IPS DF 19.7 (cell line): ENCODE measurements around the gene UMOD.

ENCODE experiments used
- DNase-seq: peaks from one replicate; pipeline ENCODE4 v3.0.0-alpha.2; 2013; ENCODE audit warnings: low read depth, low spot score

Gene UMOD

GRCh38 chr16:20352615-20353014 lies at the start of gene UMOD:
Gene UMOD (minus strand): TSS chr16:20352715. CDS start chr16:20350737, 1,978 bp downstream.
- no peak for DNase-seq

DNA sequence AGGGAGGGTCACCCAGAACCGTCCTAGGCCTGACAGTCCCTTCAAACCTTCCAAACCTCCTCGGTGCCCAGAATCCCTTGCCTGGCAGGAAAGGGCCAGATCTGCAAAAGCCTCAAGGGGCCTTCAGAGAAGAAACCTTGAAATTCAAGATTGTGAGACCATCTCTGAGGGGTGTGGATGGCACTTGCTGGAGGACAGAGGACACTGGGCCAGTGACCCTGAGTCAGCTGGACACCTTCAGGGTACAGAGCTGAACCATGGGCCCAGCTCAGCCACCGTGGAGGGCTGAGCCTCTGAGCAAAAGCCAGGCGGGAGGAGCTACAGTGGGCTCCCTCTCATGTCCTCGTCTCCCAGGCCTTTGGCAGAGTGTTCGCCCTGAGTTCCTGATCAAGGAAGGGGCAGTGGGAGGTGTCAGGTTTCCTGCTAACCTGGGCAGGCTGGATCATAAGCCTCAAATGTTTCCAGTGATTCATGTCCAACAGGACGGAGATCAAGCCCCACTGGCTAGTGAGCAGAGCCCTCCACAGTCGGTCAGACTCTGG lies 49.0 kb upstream of the UMOD start:
- DNase-seq, result no peak

GRCh38 chr16:20401066-20401465 lies 48.6 kb upstream of the UMOD start:
- no peak for DNase-seq

DNA sequence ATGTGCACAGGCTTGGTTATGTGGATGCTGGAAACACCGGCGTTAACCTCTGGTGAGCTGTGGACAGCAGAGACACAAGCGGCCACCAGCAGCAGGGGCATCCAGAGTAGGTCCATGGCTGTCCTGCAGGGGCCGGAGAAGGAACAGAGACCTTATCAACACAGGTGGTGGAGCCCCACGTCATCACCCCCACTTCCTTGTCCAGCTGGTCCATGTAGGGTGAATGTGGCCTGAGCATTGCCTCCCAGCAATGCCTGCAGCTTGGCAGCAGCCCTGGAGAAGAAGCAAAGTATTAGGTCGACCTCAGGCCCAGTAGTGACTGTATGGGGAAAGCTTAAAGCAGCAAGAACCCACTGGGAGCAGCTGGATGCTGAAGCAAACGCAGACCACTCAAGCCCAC lies 46.7 kb upstream of the UMOD start:
- DNase-seq, result no peak

GRCh38 chr16:20398603-20399002 lies 46.1 kb upstream of the UMOD start:
- no peak for DNase-seq

- DNase-seq, result no peak
Measured at GRCh38 chr16:20397468-20398074, 45.1 kb upstream of the UMOD start.

DNA sequence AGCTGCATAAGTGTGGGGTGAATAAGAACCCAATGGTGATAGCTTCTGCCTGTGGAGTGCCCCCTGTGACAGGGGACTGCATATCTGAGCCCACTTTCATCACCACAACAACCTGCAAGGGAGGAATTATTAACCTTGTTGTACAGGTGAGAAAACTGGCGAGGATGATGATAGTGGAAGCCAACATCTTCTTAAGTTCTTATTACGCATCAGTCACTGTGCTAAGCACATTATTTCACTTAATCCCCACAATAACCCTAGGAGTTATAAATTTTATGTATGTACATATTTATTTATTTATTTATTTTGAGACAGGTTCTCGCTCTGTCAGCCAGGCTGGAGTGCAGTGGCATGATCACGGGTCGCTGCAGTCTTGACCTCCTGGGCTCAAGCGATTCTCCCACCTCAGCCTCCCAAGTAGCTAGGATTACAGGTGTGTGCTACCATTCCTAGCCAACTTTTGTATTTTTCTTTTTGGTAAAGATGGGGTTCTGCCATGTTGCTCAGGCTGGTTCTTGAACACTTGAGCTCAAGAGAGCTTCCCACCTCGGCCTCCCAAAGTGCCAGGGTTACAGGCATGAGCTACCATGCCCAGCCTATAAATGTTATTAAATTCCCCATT lies 44.4 kb upstream of the UMOD start:
- DNase-seq, result no peak

GRCh38 chr16:20395946-20396345 lies 43.4 kb upstream of the UMOD start:
- DNase-seq, result no peak

DNA sequence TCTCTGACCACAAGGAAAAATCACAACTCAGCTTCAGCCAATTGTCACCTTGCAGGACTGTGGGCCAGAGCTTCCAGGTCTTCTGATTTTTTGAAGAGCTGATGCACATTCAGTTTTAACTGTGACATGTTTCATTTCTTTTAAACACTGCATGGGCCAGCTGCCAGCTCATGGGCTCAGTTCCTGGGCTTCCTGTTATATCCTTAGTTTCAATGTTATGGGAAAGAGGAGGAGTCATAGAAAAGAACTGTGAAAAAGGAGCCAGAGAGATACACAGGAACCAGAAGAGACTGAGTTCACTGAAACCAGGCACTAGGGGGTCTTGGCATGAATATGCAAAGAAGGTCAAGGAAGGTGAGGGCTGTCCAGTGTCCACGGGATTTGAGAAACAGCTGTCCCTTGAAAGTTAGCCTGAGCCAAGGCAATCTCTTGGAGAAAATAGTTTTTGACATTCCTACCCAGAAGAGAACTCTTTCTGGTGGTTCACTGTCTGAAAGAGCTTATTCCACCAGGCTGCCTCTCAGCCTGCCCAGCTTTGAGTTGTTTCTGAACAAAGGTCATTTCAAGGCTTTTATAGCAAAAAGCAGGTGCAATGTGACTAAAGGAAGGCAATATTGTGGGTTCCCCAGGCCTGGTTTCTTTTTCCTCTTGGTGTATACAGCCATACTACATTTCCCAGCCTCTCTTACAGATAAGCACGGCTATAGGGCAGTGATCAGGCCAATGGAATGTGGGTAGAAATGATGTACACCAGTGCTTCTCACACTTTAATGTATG lies 41.5 kb upstream of the UMOD start:
- DNase-seq, result no peak

DNA sequence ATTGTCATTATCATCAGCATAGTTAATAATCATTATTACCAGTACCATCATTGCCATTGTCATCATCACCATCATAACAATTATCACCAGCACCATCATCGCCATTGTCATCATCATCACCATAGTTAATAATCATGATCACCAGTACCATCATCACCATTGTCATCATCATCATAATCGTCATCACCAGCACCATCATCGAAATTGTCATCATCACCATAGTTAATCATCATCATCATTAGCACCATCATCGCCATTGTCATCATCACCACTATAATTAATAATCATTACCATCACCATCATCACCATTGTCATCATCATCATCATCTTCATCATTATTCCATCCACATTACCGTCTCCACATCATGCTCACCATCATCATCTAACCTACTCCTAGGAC lies 38.5 kb upstream of the UMOD start:
- no peak for DNase-seq

DNA sequence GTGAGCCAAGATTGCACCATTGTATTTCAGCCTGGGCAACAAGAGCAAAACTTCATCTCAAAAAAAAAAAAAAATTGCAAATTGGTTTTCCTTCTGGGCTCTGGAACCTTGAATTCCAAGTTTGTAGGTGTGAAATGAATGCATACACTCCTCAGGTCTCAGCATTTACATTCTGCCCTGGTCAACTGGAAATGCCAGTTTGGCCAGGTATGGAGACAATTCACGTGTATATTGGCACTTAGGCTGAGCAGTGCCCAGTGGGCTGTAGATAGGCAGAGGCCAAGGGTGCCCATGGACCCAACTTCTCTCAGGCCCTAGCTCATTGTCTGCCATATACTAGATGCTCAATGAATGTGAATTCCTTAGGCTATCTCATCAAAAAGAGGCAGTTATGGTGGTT lies 36.3 kb upstream of the UMOD start:
- DNase-seq, result no peak

DNA sequence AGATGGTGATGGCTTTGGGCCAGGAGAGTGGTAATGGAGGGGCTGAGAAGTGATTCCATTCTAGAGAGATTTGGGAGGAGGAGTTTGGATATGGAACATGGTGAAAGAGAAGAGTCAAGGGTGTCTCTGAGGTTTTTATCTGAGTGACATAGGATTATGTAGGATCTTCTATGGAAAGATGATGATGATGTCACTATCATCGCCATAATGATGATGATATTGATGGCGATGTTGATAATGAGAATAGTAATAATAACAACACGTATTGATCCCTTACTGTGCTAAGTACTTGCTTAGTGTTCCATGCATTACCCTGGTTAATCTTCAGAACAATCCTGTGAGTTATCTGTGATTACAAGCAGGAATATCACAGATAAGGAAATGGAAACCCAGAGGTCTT lies 35.5 kb upstream of the UMOD start:
- DNase-seq, result no peak

GRCh38 chr16:20385844-20386832 lies 33.6 kb upstream of the UMOD start:
- peak; percentile 33 for DNase-seq

GRCh38 chr16:20383106-20384029 lies 30.9 kb upstream of the UMOD start:
- peak; percentile 75 for DNase-seq

DNA sequence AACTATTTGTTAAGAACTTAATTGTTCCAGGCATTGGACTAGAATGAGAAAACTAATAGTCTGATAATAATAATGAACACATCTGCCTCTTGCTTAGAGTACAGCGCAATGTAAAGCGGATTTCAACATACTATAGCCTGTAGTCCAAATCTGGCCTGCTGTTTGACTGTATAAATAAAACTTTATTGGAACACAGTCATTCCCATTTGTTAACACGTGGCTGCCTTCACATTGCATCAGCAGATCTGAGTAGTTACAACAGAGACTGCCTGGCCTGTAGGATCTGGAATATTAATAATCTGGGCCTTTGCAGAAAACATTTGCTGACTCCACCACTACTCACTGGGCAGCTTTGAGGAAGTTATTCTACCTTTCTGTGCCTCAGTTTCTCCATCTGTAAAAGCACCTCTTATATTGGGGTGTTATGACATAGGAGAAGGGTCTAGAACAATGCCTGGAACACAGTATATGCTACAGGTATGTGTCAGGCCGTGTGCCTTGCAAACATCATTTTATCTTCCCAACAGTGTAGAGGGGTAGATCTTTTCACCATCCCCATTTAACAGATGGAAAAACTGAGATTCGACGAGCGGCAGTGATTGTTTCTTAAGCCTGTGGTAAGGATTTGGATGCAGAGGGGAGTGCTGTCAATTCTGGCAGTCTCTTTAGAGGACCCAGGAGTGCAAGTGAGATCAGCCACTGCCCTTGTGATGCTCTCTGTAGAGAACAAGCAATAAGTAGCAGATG lies 29.9 kb upstream of the UMOD start:
- DNase-seq, result no peak

- no peak for DNase-seq
Measured at GRCh38 chr16:20380782-20381181, 28.3 kb upstream of the UMOD start.

- no peak for DNase-seq
Measured at GRCh38 chr16:20377181-20377580, 24.7 kb upstream of the UMOD start.

DNA sequence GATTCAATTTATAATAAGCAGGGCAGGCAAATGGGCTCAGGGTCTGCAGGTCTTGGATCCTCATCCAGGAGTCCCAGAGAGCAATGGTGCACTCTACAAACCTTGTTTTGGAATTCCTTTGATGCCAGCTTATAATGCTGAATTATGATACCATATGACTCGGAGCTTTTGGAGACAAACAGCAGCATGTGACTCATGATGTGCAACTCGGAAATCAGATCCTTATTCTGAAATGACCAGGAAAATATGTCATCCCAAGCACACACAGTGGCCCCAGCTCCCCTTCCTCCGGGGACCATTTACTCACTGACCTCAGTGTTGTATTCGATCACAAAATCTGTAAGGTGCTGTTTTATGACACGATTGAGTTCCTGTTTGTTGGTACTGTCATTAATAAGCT lies 20.2 kb upstream of the UMOD start:
- no peak for DNase-seq

GRCh38 chr16:20369452-20370054 lies 17.0 kb upstream of the UMOD start:
- DNase-seq, result no peak
